Erythroblast (primary cell): Measurements from ENCODE around the gene HLA-B.

Experiments used
- DNase-seq, 2 experiments: peaks; one replicate each; lab custom pipeline; 2025; lab: John Stamatoyannopoulos, UW
- GATA1 ChIP-seq: IDR thresholded peaks from 2 replicates; pipeline ENCODE4 v1.6.1; 2011; ENCODE audit warnings: low read depth, mild to moderate bottlenecking, control low read depth, low read length, moderate library complexity
- POLR2A ChIP-seq: IDR thresholded peaks from 2 replicates; pipeline ENCODE4 v1.6.1; 2011; ENCODE audit warnings: mild to moderate bottlenecking, low read length

HLA-B gene

GRCh38 chr6:31352683-31353383, 4.1 kb downstream of the HLA-B start:
- no peak for TF ChIP-seq POLR2A
- TF ChIP-seq GATA1: no peak
- no peak for DNase-seq

GRCh38 chr6:31352310-31352682, 4.7 kb downstream of the HLA-B start:
- TF ChIP-seq GATA1: no peak
- no peak for DNase-seq

- DNase-seq: no peak
- no peak for TF ChIP-seq GATA1
- no peak for TF ChIP-seq POLR2A
These were observed 5.3 kb downstream of the HLA-B start for GRCh38 chr6:31351401-31352309.

GRCh38 chr6:31351033-31351380, 6.0 kb downstream of the HLA-B start:
- TF ChIP-seq GATA1: no peak
- no peak for TF ChIP-seq POLR2A

GRCh38 chr6:31350196-31351032, 6.6 kb downstream of the HLA-B start:
- TF ChIP-seq GATA1 (no peak), POLR2A (no peak)
- no peak for DNase-seq

More at GRCh38 chr6:31351033-31351380, 6.0 kb downstream of the HLA-B start:
- DNase-seq: no peak

GRCh38 chr6:31349301-31349700, 7.7 kb downstream of the HLA-B start:
- no peak for DNase-seq
- TF ChIP-seq GATA1 (no peak), POLR2A (no peak)

- TF ChIP-seq GATA1: no peak
- TF ChIP-seq POLR2A: no peak
- DNase-seq: no peak
These were observed 11.8 kb downstream of the HLA-B start for GRCh38 chr6:31345026-31345730.

- TF ChIP-seq POLR2A (no peak), GATA1 (no peak)
- DNase-seq: no peak
These were observed 16.8 kb downstream of the HLA-B start for GRCh38 chr6:31340228-31340627.

GRCh38 chr6:31339210-31339609, 17.8 kb downstream of the HLA-B start:
- TF ChIP-seq POLR2A: no peak
- no peak for TF ChIP-seq GATA1
- no peak for DNase-seq

- TF ChIP-seq GATA1 (no peak), POLR2A (no peak)
- DNase-seq: peak; percentile 17 to 35
These were observed 20.0 kb downstream of the HLA-B start for GRCh38 chr6:31336896-31337496.

GRCh38 chr6:31332637-31333602, 24.1 kb downstream of the HLA-B start:
- DNase-seq: no peak
- no peak for TF ChIP-seq GATA1
- TF ChIP-seq POLR2A: no peak

GRCh38 chr6:31328355-31328960, 28.5 kb downstream of the HLA-B start:
- DNase-seq: peak in 1 of 2 experiments; percentile 14
- TF ChIP-seq POLR2A (no peak), GATA1 (no peak)
